GM19043 (cell line): ENCODE results near the gene U2AF1L4.

ENCODE experiments used
- ATAC-seq: cut with Tn5 transposase; IDR thresholded peaks from one replicate; pipeline ENCODE4 v1.9.1; 2021; ENCODE audit warnings: low read depth; ENCODE audit not compliant: unreplicated experiment

The U2AF1L4 gene, protein sequence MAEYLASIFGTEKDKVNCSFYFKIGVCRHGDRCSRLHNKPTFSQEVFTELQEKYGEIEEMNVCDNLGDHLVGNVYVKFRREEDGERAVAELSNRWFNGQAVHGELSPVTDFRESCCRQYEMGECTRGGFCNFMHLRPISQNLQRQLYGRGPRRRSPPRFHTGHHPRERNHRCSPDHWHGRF

DNA sequence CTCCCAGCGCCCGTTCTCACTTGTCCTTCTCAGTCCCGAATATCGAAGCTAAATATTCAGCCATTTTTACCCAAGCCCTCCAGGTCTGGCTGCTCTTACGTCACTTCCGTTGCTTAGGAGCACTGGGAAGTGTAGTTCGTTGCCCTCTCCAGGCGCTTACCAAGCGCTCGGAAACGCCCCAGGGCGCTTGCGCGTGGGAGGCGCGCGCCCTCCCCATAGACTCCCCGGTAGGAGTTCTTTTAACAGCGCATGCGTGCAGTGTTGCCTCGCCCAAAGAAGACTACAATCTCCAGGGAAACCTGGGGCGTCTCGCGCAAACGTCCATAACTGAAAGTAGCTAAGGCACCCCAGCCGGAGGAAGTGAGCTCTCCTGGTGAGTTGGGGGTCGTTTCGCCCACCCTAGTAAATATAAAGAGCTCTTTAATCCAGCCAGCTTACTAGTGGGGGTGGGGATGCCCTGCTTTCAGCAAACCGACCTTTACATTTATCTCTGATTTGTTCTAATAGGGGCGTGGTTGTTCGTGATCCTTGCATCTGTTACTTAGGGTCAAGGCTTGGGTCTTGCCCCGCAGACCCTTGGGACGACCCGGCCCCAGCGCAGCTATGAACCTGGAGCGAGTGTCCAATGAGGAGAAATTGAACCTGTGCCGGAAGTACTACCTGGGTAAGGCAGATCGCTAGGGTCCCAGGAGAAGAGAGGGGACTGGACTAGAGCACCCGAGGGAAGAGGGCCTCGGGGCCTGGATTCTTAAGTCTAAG, at the start of gene U2AF1L4, which contains the start of gene PSENEN:
Gene U2AF1L4 (minus strand): TSS at position 91 of the 759 bp plus-strand sequence. CDS start 27 bp downstream, at position 64.
Gene PSENEN (plus strand): TSS at position 324 of the 759 bp plus-strand sequence. CDS start 280 bp downstream, at position 604.
- ATAC-seq: peak; percentile 28

DNA sequence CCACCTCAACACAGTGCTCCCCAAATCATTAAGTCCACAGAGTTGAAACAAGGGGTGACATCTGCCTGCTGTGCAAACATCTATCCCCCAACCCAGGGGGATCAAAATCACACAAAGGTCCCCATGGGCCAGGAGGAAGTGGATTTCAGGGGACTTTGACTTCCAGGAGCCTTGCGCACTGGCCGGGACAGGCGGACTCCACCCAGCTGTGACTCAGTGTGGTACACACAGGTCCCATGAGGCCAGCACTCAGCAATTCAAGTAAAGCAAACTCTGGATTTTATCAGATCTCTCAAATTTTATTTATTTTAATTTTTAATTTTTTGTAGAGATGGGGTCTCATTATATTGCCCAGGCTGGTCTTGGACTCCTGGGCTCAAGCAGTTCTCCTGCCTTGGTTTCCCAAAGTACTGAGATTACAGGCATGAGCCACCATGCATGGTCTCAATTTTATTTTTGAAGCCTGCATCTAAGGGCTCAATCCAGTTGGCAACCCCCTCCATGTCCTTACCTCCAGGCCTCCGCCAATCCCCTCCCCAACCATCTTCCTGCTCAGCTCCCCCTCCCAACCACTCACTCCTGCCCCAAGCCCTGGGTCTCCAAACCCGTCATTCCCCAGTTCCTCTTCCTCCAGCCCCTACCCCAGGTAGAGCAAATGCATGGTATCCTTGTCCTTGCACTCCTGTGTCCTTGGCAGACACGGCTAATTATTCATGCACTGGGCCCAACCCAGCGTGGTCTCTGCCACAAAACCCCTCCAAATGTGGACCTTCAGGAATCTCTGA, 48.4 kb upstream of the U2AF1L4 start:
- no peak for ATAC-seq

DNA sequence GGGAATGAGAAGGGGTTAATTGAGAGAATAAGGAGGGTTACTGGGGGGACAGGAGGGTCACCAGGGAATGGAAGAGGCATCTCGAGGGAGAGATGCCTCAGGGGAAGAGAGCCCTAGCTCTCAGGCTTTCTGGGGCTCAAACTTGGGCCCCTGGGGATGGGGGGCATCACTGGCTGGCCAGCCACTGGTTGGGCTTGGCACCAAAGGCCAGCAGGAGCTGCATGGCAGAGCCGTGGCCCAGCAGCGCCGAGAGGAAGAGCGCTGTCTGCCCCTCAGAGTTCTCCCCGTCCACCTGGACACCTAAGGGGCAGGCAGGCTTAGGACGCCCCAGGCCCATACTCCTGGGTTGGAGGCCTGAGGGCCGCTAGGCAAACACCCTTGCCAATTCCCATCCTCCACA, 47.7 kb upstream of the U2AF1L4 start:
- no peak for ATAC-seq

DNA sequence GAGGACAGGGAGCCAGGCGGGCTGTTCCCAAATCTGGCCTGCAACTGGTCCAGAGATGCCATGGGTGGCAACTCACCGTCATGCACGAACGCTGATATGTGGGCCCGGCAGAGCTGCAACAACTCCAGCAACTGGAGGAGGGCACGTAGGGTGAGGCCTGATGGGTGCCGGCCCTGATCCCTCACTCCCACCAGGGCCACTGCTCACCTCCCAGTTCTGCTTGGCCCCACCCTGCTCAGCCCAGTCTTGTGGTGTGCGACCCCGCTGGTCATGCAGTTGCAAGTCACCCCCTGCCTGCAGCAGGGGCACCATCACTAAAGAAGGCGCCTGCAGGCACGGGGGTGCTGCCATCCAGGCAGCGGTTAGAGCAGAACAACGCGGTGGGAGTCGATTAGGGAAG, 47.1 kb upstream of the U2AF1L4 start:
- ATAC-seq: no peak

DNA sequence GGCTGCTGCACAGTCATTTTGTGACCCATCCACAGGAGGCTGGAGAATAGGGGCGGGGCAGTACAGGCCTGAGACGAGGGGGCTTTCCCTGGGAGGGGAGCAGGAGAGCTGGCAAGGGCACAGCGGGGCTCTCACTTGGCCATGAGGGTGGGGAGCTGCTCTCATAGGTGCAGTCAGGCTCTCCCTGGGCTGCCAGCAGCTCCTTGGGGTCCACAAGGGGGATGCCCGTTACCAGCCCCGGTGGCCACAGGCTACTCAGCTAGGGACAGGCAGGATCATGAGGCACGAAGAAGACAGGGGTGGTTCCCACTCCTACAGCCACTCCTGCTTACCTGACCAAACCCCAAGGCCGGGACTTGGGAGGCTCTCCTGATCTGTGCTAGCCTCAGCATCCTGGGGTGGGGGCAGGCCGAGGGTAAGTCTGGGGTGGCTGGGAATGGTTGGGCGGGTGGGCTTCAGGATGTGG, 46.6 kb upstream of the U2AF1L4 start:
- no peak for ATAC-seq

DNA sequence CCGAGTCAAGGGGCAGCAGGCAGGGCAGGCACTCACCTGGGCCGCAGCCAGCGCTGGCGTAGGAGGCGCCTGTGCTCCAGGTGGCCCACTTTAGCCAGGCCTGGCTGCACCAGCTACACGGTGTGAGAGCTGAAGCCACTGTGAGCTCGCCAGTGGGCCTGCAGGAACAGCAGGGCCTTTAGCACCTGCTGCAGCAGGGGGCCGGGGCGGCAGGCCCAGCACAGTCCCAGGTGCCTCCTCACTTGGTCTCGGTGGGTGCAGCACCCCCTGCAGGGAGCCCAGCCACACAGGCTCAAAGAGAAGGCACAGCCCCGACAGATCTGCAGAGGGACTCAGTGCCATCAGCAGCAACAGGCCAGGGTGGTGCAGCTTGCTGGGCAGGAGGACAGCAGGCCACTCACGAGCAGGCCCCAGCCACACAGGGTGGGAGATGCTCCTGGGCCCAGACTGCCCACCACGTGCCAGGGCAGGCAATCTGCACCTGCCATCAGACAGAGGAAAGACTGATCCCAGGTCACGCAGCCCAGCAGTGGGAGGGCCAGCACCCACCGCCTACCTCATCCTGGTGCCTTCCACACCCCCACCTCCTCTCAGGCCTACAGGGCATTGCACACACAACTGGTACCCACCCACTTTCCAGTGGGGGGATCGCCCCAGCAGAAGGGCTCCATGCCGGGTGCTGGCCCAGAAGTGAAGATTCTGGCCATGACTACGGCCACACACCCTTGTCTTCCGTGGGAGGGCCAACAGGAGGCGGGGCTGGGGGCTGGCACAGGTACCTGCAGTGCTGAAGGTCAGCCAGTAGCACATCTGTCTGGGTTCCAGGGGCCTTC, 46.0 kb upstream of the U2AF1L4 start:
- ATAC-seq: no peak

DNA sequence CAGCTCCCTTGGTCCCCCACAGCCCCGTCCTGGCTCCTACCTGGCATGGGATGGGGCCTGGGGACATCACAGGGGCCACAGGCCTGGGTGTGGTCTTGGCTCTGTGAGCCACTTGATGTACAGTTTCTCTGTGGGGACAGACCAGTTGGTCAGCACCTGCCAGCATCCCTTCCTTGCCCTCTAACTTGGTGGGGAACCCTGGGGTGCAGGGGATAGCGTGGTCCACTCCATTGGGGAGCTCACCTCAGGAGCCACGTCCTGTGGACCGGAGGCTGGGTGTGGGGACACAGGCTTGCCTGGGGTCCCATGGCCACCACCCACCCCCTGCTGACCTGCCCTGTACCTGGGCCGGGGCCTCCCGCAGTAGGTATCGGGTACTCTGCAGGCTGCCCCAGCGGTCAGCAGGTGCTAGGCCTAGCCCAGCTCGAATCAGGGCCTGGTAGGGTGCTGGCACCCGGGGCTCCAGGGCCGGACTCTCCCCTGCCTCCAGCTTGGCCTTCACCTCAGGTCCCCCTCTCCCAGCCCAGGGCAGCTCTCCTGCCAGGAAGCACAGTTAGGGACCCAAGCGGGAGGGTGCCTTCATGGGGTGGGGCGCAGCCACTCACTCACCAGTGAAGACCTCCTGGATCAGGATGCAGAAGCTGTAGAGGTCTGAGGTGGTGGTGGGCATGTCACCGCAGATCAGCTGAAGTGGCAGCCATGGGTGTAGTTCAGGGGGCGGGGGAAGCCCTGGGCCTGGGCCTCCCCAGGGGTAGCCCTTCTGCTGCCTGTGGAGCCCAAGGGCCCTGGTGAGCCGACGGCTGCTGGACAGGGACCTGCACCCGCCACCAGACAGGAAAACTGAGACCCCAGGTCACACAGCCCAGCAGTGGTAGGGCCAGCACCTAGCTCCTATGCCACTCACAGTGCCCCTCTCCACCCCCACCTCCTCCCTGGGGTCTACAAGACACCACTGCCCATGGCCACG, 45.0 kb upstream of the U2AF1L4 start:
- ATAC-seq: no peak

DNA sequence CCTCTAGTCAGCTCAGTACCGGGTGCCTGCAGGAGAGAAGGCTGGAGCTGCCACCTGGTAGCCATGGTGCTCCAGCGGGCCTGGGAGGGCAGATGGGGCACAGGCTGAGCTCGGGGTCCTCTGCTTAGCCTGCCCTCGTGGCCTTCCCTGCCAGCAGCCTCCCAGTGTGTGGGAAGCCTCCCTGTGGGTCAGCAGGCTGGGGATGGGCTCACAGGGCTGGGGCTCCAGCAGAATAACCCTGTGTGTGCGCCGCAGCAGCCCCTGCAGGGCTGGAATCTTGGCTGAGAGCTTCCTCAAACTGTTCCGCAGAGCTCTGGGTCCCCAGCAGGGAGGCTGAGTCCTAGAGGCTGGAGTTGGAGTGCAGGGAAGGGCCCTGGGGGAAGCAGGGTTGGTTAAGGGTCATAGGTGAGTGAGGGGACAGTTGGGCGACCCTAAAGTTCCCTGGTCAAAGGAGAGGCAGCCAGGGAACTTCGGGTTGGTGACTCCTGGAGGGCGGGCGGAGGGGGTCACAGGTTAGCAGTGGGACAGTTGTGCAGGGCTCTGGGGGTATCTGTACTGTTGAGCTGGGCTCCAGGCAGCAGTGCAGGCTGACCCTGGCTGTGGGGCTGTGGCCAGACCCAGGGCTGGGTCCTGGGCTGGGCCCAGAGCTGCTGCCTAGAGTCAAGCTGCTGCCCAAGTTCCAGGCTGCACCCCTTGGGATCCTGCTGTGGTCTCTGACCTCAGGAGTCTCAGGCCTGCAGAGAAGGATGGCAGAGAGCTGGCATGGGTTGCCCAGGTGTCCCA, 44.2 kb upstream of the U2AF1L4 start:
- ATAC-seq: no peak

DNA sequence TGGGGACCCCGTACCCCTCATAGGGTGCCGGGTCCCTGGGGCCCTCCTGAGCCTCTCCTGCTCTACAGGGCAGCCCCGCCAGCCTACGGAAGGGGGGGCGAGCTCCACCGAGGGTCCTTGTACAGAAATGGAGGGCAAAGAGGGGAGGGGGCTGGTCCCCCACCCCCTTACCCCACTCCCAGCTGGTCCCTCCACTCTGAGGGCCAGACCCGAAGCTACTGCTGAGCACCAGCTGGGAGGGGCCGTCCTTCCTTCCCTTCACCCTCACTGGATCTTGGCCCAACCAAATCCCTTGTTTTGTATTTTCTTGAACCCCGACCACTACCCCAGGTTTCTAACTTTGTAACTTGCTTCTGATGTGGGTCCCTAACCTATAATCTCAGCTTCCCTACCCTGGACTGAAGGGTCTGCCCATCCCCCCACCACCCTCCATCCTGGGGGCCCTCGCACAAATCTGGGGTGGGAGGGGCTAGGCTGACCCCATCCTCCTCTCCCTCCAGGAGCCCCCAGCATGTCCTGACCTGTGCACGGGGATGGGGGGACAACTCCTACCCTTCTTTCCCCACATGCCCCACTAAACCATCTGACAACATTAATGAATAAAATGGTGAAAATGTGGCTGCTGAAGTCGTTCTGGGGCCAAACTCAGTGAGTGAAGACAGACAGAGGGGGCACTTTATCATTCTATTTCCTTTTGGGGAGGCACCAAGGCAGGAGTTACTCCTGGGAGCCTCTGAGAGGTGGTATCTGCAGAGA, 43.2 kb upstream of the U2AF1L4 start:
- ATAC-seq: no peak

DNA sequence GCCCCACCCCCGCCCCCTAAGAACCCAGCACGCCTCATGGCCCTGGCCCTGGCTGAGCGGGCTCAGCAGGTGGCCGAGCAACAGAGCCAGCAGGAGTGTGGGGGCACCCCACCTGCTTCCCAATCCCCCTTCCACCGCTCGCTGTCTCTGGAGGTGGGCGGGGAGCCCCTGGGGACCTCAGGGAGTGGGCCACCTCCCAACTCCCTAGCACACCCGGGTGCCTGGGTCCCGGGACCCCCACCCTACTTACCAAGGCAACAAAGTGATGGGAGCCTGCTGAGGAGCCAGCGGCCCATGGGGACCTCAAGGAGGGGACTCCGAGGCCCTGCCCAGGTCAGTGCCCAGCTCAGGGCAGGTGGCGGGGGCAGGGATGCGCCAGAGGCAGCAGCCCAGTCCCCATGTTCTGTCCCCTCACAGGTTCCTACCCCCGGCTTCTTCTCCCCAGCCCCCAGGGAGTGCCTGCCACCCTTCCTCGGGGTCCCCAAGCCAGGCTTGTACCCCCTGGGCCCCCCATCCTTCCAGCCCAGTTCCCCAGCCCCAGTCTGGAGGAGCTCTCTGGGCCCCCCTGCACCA, 42.1 kb upstream of the U2AF1L4 start:
- no peak for ATAC-seq

DNA sequence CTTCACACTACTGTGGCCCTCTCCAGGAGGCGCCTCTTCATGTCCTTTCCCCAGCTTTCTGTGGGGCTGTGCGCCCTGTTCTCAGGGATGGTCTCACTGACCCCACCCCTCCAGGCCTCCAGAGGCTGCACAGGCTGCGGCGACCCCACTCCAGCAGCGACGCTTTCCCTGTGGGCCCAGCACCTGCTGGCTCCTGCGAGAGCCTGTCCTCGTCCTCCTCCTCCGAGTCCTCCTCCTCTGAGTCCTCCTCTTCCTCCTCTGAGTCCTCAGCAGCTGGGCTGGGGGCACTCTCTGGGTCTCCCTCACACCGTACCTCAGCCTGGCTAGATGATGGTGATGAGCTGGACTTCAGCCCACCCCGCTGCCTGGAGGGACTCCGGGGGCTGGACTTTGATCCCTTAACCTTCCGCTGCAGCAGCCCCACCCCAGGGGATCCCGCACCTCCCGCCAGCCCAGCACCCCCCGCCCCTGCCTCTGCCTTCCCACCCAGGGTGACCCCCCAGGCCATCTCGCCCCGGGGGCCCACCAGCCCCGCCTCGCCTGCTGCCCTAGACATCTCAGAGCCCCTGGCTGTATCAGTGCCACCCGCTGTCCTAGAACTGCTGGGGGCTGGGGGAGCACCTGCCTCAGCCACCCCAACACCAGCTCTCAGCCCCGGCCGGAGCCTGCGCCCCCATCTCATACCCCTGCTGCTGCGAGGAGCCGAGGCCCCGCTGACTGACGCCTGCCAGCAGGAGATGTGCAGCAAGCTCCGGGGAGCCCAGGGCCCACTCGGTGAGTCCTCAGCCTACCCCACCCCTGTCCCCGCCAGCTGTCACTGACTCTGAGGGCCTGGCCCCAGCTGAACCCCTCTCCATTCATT, 41.3 kb upstream of the U2AF1L4 start:
- no peak for ATAC-seq

DNA sequence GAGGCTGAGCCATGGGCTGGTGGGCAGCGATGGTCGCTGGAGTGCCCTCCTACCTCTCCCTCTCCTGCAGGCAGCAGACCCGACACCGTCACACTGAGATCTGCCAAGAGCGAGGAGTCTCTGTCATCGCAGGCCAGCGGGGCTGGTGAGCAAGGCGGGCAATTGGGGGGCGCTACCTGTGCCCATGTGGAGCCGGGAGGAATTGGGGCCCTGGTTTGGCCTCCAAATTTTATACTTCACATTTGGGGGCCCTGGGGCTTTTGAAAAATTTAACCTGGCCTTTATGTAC, 40.1 kb upstream of the U2AF1L4 start:
- no peak for ATAC-seq

DNA sequence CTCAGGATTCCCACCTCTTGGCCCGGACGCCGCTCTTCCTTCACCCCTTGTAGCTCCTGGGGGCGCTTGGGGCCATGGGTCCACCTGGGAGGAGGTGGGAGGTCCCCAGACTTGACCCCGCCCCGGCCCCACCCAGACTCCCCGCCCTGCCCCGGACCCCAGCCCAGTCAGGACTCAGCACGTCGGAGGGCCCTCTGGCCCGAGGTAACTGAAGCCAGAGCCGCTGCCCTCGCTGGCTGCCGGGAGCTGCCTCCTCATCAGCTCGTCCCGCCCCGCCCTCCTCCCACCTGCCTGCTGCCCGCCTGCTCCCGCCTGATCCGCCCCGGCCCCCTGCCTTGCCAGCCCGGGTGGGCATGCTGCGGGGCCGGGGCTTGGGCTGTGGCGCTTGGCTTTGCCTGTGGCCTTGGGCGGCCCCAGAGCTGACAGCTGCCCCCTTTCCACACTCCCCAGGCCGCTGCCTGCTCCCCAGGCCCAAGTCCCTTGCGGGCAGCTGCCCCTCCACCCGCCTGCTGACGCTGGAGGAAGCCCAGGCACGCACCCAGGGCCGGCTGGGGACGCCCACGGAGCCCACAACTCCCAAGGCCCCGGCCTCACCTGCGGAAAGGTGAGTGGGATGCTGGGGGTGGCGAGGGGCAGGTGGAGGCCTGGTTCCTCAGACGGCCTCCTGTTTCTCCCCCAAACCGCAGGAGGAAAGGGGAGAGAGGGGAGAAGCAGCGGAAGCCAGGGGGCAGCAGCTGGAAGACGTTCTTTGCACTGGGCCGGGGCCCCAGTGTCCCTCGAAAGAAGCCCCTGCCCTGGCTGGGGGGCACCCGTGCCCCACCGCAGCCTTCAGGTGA, 39.5 kb upstream of the U2AF1L4 start:
- no peak for ATAC-seq

DNA sequence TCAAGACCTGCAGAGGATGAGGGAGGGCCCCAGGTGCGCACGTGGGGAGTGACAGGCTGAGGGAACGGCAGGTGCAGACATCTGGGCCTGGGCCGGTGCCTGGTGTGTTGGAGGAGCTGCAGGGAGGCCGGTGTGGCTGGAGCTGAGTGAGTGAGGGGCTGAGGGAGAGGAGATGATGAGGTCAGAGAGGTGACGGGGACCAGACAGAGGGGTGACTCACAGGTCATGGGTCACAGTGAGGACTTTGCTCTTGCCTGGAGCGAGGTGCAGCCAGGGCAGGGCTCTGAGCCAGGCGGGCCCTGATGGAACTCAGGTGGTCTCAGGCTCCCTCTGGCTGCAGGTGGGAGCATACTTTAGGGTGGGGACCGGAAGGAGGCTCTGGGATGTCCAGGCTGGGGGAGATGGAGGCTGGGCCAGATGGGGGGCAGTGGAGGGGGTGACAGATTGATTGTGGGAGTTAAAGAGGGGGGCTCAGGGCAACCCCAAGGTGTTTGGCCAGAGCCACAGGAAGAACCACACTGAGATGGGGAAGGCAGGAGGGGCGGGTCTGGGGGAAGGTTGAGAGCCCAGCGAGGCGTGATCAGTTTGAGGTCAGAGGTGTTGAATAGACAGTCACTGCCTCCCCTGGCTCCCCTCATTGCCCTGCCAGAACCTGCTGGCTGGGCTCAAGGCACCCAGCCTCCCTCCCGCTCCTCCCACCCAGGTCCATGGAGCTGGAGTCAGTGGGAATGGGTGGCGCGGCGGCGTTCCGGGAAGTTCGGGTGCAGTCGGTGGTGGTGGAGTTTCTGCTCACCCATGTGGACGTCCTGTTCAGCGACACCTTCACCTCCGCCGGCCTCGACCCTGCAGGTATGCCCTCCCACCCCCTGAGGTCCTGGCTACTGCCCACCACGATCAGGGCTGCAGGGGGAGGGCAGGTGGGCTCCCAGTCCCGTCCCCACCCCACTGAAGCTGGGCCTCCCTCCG, 38.5 kb upstream of the U2AF1L4 start:
- no peak for ATAC-seq

DNA sequence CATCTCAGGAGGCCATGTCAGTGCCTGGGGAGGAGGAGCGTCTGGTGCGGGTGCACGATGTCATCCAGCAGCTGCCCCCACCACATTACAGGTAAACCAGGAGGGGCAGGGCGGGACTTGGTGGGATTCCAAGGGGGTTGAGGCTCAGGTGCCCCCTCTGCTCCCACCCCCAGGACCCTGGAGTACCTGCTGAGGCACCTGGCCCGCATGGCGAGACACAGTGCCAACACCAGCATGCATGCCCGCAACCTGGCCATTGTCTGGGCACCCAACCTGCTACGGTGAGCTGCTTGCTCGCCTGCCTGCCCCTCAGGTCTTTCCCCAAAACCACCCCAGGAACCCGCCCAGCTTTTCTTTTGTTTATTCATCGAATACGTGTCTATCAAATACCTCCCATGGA, 37.4 kb upstream of the U2AF1L4 start:
- no peak for ATAC-seq
